T-helper 2 cell (primary cell): ENCODE results near the gene FTH1.

Experiments used
- DNase-seq, 5 experiments: peaks; one replicate each; pipeline versions ENCODE4 v3.0.0 to v3.0.0-alpha.2; 2012 to 2022

Gene FTH1

GRCh38 chr11:61978703-61979661 lies 11.5 kb upstream of the FTH1 start:
- no peak for DNase-seq

GRCh38 chr11:61976813-61977475 lies 9.5 kb upstream of the FTH1 start:
- DNase-seq, result no peak

GRCh38 chr11:61976420-61976800 lies 9.0 kb upstream of the FTH1 start:
- DNase-seq, result no peak

GRCh38 chr11:61975638-61976419 lies 8.4 kb upstream of the FTH1 start:
- no peak for DNase-seq

GRCh38 chr11:61974766-61975631 lies 7.6 kb upstream of the FTH1 start:
- DNase-seq, result no peak

GRCh38 chr11:61973476-61974162 lies 6.2 kb upstream of the FTH1 start:
- DNase-seq, result no peak

GRCh38 chr11:61972672-61973475 lies 5.4 kb upstream of the FTH1 start:
- no peak for DNase-seq

- DNase-seq, result no peak
Observed at GRCh38 chr11:61972112-61972671, 4.8 kb upstream of the FTH1 start.

GRCh38 chr11:61971248-61972111 lies 4.0 kb upstream of the FTH1 start:
- peak in 1 of 5 experiments; percentile 83 for DNase-seq

GRCh38 chr11:61969838-61970662 lies 2.6 kb upstream of the FTH1 start:
- peak in 1 of 5 experiments; percentile 41 for DNase-seq

GRCh38 chr11:61969391-61969758 lies 1.9 kb upstream of the FTH1 start:
- DNase-seq, result no peak

GRCh38 chr11:61968758-61969390 lies 1.4 kb upstream of the FTH1 start:
- DNase-seq, result no peak

- DNase-seq, result peak in 3 of 5 experiments; percentile 9 to 70 (median 13)
Observed at GRCh38 chr11:61967924-61968757, 707 bp upstream of the FTH1 start.

- DNase-seq, result peak in 2 of 5 experiments; percentile 31 to 76
Observed at GRCh38 chr11:61966734-61967115, 709 bp downstream of the FTH1 start.

- DNase-seq, result peak in 1 of 5 experiments; percentile 16
Observed at GRCh38 chr11:61964666-61965271, 2.7 kb downstream of the FTH1 start.

GRCh38 chr11:61964058-61964665 lies 3.3 kb downstream of the FTH1 start:
- DNase-seq, result peak in 1 of 5 experiments; percentile 17
